ENCODE results near the gene SLC14A1. TPM values are rescaled to one million over a fixed set of nuclear protein-coding genes. Genes with fewer than 3 reads are reported as not detected.

SLC14A1 gene
- 0.49 TPM in 1 of 2 replicates, not detected in the other for total RNA-seq

DNA sequence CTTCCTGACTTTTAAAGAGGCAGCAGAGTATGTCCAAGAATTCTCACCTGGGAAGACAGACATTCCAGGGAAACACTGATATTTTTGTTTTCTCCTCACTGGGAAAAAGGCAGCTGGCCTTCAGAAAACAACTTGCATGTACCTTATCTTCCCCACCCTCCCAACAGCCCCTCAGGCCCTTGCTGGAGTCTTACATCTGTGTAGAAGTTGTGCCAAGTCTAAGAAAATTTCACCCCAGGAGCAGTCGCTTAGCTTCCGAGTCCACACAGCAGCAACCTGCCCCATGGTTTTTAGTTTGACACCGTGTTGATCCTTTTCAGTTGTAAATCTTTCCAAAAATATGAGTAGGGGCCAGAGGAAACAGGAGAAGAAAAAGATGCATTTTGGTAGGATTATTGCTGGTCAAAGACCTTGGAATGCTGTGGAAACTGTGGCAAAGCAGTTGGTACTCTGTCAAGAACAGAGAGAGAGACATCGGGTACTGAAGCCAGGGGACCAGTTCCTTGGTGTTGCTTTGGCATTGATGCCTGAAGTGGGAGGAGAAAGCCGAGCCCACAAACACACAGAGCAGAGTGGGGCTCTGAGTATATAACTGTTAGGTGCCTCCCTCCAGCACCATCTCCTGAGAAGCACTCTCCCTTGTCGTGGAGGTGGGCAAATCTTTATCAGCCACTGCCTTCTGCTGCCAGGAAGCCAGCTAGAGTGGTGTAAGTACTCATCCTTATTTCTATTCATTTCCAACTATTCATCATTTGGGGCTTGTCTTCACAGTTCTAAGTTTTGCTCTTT lies at the start of gene SLC14A1:
TSS of gene SLC14A1 (plus strand) at position 615 of the 789 bp plus-strand sequence. CDS start 6,140 bp downstream, outside the sequence.

Other genes with a start within 250 kb of the SLC14A1 start
- not detected in 2 replicates for gene SLC14A2, start 108.7 kb upstream of the SLC14A1 start, total RNA-seq
- not detected in 2 replicates for gene SIGLEC15, start 101.5 kb downstream of the SLC14A1 start, total RNA-seq
- 16.1 and 23.7 TPM in 2 replicates for gene EPG5, start 243.1 kb downstream of the SLC14A1 start, total RNA-seq

Measured in cardiac atrium fibroblast (primary cell).